SK-N-SH (cell line): ENCODE measurements around the gene USH1G. TPM values are rescaled to one million over a fixed set of nuclear protein-coding genes. Genes with fewer than 3 reads are reported as not detected.

Experiments used
- CTCF ChIA-PET: fragments of 300-600, 350-600 bp; formaldehyde crosslinking; extraction: SDS; loops from one replicate; lab custom pipeline; 2021; lab: Yijun Ruan, JAX
- POLR2A ChIA-PET: fragments of 350-600 bp; sonication (Branson Sonifier 250); formaldehyde crosslinking; extraction: SDS; loops from one replicate; lab custom pipeline; 2020; ENCODE audit warnings: antibody characterized with exemption, inconsistent platforms; lab: Yijun Ruan, JAX
- DNase-seq: peaks from one replicate; pipeline ENCODE4 v3.0.0; 2012
- H2AFZ ChIP-seq: fragments of 200-600 bp; sonication (generic); 2 replicates; pipeline ENCODE4 v1.8.1; 2016; ENCODE audit warnings: antibody characterized with exemption, mild to moderate bottlenecking, low read depth
- H3F3A ChIP-seq: fragments of 200-600 bp; sonication (generic); replicated peaks from 2 replicates; pipeline ENCODE3; 2016; ENCODE audit warnings: antibody characterized with exemption, mild to moderate bottlenecking; ENCODE audit not compliant: insufficient read depth
- H3K27ac ChIP-seq, 2 experiments: fragments of 200-500 bp in 1 of 2; fragments of 200-600 bp in 1 of 2; sonication (Bioruptor generic) in 1 of 2; sonication (generic), shearing (Covaris generic) in 1 of 2; 2 replicates each; pipeline versions ENCODE4 v1.5.1 to v1.6.1; 2014 to 2016; ENCODE audit warnings: low read depth in 2 of 2, inconsistent platforms in 1 of 2, low read length in 1 of 2, mild to moderate bottlenecking in 1 of 2, mixed read lengths in 1 of 2
- H3K27me3 ChIP-seq: fragments of 200-600 bp; sonication (generic), shearing (Covaris generic); 2 replicates; pipeline ENCODE4 v1.6.1; 2016; ENCODE audit warnings: mixed run types; ENCODE audit not compliant: insufficient read depth
- H3K36me3 ChIP-seq, 2 experiments: fragments of 200-500 bp in 1 of 2; fragments of 200-600 bp in 1 of 2; sonication (Bioruptor generic) in 1 of 2; sonication (generic) in 1 of 2; replicated peaks in 1 of 2; 2 replicates each; pipeline versions ENCODE3 to v1.5.1; 2014 to 2016; ENCODE audit warnings: low read length in 1 of 2, mild to moderate bottlenecking in 1 of 2; ENCODE audit not compliant: insufficient read depth in 2 of 2, control insufficient read depth in 1 of 2
- H3K4me1 ChIP-seq, 2 experiments: fragments of 200-500 bp in 1 of 2; fragments of 200-600 bp in 1 of 2; sonication (Bioruptor generic) in 1 of 2; sonication (generic), shearing (Covaris generic) in 1 of 2; 2 replicates each; pipeline versions ENCODE4 v1.5.1 to v1.6.1; 2014 to 2016; ENCODE audit warnings: low read depth in 1 of 2, low read length in 1 of 2, mixed run types in 1 of 2; ENCODE audit not compliant: insufficient read depth in 2 of 2, control insufficient read depth in 1 of 2
- H3K4me2 ChIP-seq: fragments of 200-600 bp; sonication (generic), shearing (Covaris generic); 2 replicates; pipeline ENCODE4 v1.6.1; 2017; ENCODE audit warnings: mixed run types
- H3K4me3 ChIP-seq, 2 experiments: fragments of 200-500 bp in 1 of 2; fragments of 200-600 bp in 1 of 2; sonication (Bioruptor generic) in 1 of 2; sonication (generic), shearing (Covaris generic) in 1 of 2; 2 replicates each; pipeline versions ENCODE4 v1.5.1 to v1.8.1; 2014 to 2016; ENCODE audit warnings: low read depth in 2 of 2, inconsistent platforms in 1 of 2, low read length in 1 of 2, mild to moderate bottlenecking in 1 of 2, mixed read lengths in 1 of 2, moderate library complexity in 1 of 2
- H3K79me2 ChIP-seq: fragments of 200-600 bp; sonication (generic); 2 replicates; pipeline ENCODE4 v1.8.1; 2017; ENCODE audit warnings: mild to moderate bottlenecking; ENCODE audit not compliant: insufficient read depth
- H3K9ac ChIP-seq: fragments of 200-600 bp; sonication (generic); 2 replicates; pipeline ENCODE4 v1.6.1; 2017; ENCODE audit warnings: mixed run types
- H3K9me2 ChIP-seq: fragments of 200-600 bp; sonication (generic); 2 replicates; pipeline ENCODE4 v1.6.1; 2017; ENCODE audit warnings: mixed run types
- H3K9me3 ChIP-seq: fragments of 200-600 bp; sonication (generic); 2 replicates; pipeline ENCODE4 v1.6.1; 2017; ENCODE audit warnings: mixed run types, mild to moderate bottlenecking, moderate library complexity
- H4K20me1 ChIP-seq: fragments of 200-600 bp; sonication (generic); 2 replicates; pipeline ENCODE4 v1.6.1; 2017; ENCODE audit warnings: mild to moderate bottlenecking, mixed run types; ENCODE audit not compliant: insufficient read depth
- CHD2 ChIP-seq: fragments of 150-350 bp; IDR thresholded peaks from 2 replicates; pipeline ENCODE4 v1.6.1; 2018; ENCODE audit warnings: low read length; ENCODE audit not compliant: partially characterized antibody
- EZH2phosphoT487 ChIP-seq: fragments of 200-600 bp; sonication (generic); IDR thresholded peaks from 2 replicates; pipeline ENCODE4 v1.6.1; 2017; ENCODE audit warnings: low read depth, mixed run types, mild to moderate bottlenecking, antibody characterized with exemption, moderate library complexity, borderline replicate concordance
- FOXJ3 ChIP-seq: sonication (generic); formaldehyde crosslinking; IDR thresholded peaks from 2 replicates; pipeline ENCODE4 v1.5.1; 2020; ENCODE audit warnings: mild to moderate bottlenecking, missing genetic modification reagents
- JUND ChIP-seq: IDR thresholded peaks from 2 replicates; pipeline ENCODE4 v1.4.0; 2012
- MEF2A ChIP-seq: IDR thresholded peaks from 2 replicates; pipeline ENCODE4 v1.4.0; 2012; ENCODE audit warnings: low read depth, borderline replicate concordance
- MXI1 ChIP-seq: IDR thresholded peaks from 2 replicates; pipeline ENCODE4 v1.6.1; 2012; ENCODE audit warnings: mild to moderate bottlenecking, low read depth, low read length, improper control_type of control experiment
- PBX3 ChIP-seq: IDR thresholded peaks from 2 replicates; pipeline ENCODE4; 2012
- RAD21 ChIP-seq: IDR thresholded peaks from 2 replicates; pipeline ENCODE4 v1.6.1; 2012; ENCODE audit warnings: mild to moderate bottlenecking, low read length
- RCOR1 ChIP-seq: fragments of 150-350 bp; IDR thresholded peaks from 2 replicates; pipeline ENCODE4 v1.6.1; 2017; ENCODE audit warnings: antibody characterized with exemption, low read length
- REST ChIP-seq: IDR thresholded peaks from 2 replicates; pipeline ENCODE4 v1.6.1; 2012; ENCODE audit warnings: mild to moderate bottlenecking, low read depth, low read length, moderate library complexity
- SMC3 ChIP-seq: IDR thresholded peaks from 2 replicates; pipeline ENCODE4 v1.6.1; 2012; ENCODE audit warnings: low read depth, low read length, improper control_type of control experiment
- USF2 ChIP-seq: fragments of 150-350 bp; IDR thresholded peaks from 2 replicates; pipeline ENCODE4 v1.6.1; 2017; ENCODE audit warnings: antibody characterized with exemption, low read length, low read depth, borderline replicate concordance
- ZBTB33 ChIP-seq: IDR thresholded peaks from 2 replicates; pipeline ENCODE4 v1.4.0; 2012; ENCODE audit warnings: low read depth, borderline replicate concordance
- WGBS: methylation state at CpG from one replicate; pipeline ENCODE4 v1.1.6; 2017; ENCODE audit warnings: low lambda C conversion rate; 5-methylcytosine and 5-hydroxymethylcytosine counted together
- polyA plus RNA-seq, 3 experiments: library from polyadenylated mRNA; depleted of rRNA; stranded (reverse); fragments of >200 nt; gene quantifications; 2 replicates each; pipeline ENCODE4 v1.2.3, GENCODE V29; 2012

USH1G gene
- polyA plus RNA-seq, 1 of the 3 experiments (the other 2 are of a cell fraction), result not detected

DNA sequence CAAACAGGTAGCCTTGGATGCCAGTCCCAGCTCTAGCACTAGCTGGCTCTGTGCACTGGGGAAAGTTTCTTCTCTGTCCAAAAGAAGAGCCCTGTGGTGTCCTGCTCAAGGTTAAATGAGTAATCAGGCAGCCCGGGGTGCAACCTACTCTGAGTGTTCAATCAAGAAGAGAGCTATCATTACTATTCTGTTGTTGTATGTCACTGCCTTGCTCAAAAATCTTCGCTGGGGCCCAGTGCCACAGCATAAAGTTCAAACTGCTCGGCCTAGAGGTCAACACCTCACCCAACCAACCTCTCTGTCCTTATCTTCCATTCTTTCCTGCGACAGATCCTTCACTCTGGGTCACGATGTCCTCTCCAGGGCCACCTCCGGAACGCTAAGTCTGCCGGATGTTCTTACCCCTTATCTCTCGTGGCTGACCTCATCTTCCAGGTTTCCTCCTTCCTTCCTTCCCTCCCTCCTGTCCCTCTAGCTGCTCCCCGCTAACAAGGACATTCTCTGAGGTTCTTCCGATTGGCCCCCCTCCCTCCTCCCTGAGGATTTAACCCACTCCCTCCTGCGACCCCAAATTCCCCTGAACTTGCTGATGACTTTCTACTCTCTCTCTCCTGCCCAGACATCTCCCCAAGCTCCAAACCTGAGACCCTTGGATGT is 54.7 kb downstream of the USH1G start:
- Histone ChIP-seq H3K4me2 (peak overlapping the region; percentile 90; the same call in 1 of the 2 replicates), H3K9me2 (no peaks in the 10 kb centered on the region), H3K9me3 (no peaks in the 10 kb centered on the region), H3K4me3 (no peak overlapping the region), H2AFZ (no peak overlapping the region), H3K9ac (no peak overlapping the region), H3K36me3 (peaks cover 9 to 25% of the 10 kb centered on the region in 2 experiments), H3F3A (peaks cover 6% of the 10 kb centered on the region), H3K79me2 (peaks cover 15% of the 10 kb centered on the region), H4K20me1 (peaks cover 14% of the 10 kb centered on the region; the same call in 1 of the 2 replicates), H3K4me1 (peaks cover 12 to 15% of the 10 kb centered on the region in 2 experiments; a peak in 2 of 4 replicates), H3K27me3 (no peaks in the 10 kb centered on the region), H3K27ac (no peak overlapping the region)
- no peak for TF ChIP-seq SMC3
- TF ChIP-seq RAD21, result no peak
- no peak for TF ChIP-seq REST
- TF ChIP-seq MEF2A, result no peak
- TF ChIP-seq PBX3, result no peak
- no peak for TF ChIP-seq RCOR1
- TF ChIP-seq FOXJ3 (CRISPR knock-in tag), result no peak
- TF ChIP-seq CHD2, result no peak
- no peak for TF ChIP-seq USF2
- TF ChIP-seq MXI1, result no peak
- no peak for TF ChIP-seq ZBTB33
- no peak for TF ChIP-seq JUND
- TF ChIP-seq EZH2phosphoT487, result no peak
- POLR2A ChIA-PET, result no interaction called here
- WGBS, result 94% methylated on average over 12 of the region's 12 CpGs
- DNase-seq, result no peak
- CTCF ChIA-PET, result interaction anchor here (1.8 to 47.7 kb wide), 3 partner anchors 10 to 120 kb away, joined by 4 to 3869 read pairs (median 191); partner anchors contain the start of genes GRIN2C, NAT9 and NHERF1
